NOMO-1 treated with DMSO at 0.1 percent for 48 hours (cell line): ENCODE results near the gene NELFB.
"Not testable (repeated sequence)": the region's sequence is repeated elsewhere in the genome, so short reads cannot be mapped to it uniquely, and the experiment has no call there.

ENCODE experiments used
- DNase-seq: peaks from one replicate; lab custom pipeline; 2025; ENCODE audit not compliant: unreplicated experiment; lab: John Stamatoyannopoulos, UW

The NELFB gene

GRCh38 chr9:137247135-137247915 lies 7.8 kb upstream of the NELFB start:
- no peak for DNase-seq

DNA sequence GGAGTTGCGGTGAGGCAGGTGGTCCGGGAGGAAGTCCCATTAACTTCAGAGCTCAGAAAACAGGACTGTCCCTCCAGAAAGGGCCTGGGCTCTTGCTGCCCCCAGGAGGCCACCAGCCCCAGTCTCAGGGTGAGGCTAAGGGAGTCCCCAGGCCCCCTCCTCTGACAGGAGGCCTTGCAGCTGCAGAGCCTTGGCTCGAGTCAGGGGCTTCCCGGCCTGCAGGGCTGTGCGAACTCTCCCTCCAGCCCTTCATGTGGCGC lies 7.3 kb upstream of the NELFB start:
- no peak for DNase-seq

DNA sequence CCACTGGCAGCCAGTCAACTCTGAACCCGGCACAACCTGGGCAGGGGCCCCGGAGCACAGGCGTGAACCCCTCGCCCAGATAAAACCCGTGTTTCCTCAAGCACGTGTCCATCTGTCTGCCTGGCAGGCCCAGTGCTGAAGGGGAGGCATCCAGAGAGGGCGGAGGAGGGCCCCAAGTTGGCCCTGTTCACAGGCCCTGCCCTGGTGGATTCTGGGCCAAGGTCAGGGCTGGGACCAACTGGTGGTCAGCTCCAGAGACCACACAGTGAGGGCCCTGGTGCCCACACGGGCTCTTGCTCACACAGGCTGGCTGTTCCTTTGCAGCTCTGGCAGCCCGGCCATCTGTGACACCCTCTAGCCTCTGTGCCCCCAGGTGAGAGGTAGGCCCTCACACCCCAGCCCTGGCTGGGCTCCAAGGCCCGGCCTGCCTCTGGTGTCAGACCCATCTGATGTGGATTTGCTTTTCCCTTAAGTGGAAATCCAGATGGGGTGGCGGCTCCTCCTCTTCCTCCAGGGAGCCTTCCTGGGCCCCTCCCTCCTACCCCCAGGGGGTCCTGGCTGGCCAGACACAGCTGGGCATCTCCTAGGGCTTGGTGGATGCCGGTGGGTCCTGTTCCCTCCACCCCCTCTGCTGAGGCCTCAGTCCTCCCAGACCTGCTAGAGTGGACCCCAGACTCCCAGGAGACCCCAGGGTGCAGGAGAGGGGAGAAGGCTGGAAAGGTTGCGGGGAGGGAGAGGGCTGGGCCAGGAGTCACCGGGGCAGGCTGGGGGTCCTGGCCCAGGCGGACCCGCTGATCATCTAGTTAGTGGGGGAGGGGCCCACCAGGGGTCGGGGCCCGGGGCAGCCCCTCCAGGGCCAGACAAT lies 4.6 kb upstream of the NELFB start:
- no peak for DNase-seq

- no peak for DNase-seq
Observed at GRCh38 chr9:137251194-137251461, 4.0 kb upstream of the NELFB start, which contains the start of gene STPG3. Gene STPG3 (plus strand): TSS chr9:137251286. CDS start chr9:137251287, 1 bp downstream.

DNA sequence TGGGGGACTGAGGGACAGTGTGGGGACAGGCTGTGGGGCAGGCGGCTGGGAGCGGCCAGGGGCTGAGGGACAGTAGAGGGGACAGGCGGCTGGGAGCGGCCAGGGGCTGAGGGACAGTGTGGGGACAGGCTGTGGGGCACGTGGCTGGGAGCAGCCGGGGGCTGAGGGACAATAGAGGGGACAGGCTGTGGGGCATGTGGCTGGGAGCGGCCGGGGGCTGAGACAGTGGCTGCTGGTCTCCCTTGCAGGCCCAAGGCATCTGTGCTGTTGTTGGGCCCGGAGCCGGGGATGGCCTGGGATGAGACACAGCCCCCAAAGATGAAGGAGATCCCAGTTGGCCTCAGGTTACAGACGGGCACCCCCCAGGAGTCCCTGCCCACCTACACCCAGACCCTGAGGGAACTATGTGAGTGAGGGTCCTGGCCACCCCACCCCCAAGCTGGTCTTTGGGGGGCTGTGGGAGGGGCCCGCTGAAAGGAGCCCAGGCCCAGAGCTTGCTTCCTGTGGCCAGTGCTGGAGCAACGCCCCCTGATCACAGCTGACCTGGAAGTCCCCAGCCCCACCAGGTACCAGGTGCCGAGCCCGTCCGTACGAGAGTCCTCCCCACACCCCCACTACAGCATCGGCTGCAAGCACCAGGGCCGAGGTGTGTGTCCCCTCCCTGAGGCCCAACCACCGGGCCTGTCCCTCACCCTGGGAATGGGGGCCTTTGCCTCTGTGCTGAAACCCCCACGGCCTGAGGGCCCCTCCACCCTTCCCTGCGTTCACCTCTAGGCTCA lies 3.4 kb upstream of the NELFB start:
- no peak for DNase-seq

- DNase-seq = no peak
Observed at GRCh38 chr9:137252555-137253506, 2.3 kb upstream of the NELFB start.

DNA sequence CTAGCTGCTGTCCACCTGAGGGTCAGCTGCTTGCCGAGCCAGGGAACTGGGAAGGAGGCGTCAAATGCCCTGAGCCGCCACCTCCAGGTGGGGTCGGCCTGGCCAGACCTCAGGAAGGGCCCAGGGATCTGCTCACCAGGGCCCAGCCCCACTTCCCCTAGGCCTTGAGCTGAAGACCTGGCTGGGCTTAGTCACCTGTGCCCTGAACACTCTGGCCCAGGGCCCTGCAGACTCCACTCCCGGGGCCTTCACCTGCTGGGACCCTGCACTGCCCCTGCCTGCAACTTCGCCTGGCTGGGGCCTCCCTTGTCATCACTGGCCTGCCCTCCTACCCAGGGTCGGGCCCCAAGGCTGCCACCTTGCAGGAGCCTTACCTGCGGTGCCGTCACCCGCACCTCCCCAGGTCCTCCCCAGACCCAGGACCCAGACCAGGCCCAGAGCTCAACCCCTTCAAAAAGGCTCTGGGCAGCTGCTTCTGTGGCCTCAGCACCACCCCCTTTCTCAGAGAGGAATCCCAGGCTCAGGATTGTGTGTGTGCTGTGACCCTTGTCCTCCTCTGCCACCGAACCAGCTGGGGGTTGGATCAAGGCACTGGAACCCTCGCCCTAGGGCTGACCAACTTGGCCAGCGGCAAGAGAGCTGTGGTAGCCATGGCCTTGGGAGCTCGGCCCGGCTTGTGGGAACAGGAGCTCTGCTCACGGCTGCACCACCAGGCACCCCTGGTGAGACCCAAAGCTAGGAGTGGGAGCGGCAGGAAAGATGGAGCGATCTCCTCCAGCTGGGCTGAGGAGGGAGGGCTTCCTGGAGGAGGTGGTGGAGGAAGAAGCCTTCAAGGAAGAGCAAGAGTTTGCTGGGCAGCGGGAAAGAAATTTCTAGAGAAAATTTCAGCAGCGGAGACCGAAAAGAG lies 1.2 kb upstream of the NELFB start:
- DNase-seq = no peak

- peak; percentile 46 for DNase-seq
Observed at GRCh38 chr9:137255448-137256114, 454 bp downstream of the NELFB start.

GRCh38 chr9:137256362-137256761 lies 1.2 kb downstream of the NELFB start:
- no peak for DNase-seq

GRCh38 chr9:137256856-137257255 lies 1.7 kb downstream of the NELFB start:
- no peak for DNase-seq

GRCh38 chr9:137262173-137262908 lies 7.2 kb downstream of the NELFB start:
- not testable (repeated sequence) for DNase-seq

GRCh38 chr9:137262909-137263285 lies 7.8 kb downstream of the NELFB start:
- no peak for DNase-seq

DNA sequence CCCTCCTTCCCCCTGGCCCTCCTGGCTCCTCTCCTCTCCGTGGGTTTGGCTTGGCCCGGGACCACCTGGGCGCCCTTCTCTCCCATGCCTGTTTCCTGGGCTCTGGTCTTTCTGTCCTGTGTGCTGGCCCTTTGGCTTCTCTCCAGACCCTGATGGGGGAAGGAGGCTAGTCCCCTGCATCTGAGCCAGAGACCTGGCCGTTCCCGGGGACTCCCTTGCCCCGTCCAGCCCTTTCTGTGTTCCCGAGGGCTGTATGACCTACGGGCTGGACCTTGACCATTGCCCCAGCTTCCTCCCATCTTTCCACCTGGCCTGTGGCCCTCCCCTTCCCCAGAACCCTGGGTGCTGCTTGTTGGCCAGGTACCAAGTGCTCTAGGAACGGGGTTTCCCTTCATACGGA lies 8.4 kb downstream of the NELFB start:
- DNase-seq = no peak

- DNase-seq = no peak
Observed at GRCh38 chr9:137264067-137264466, 8.9 kb downstream of the NELFB start.

- no peak for DNase-seq
Observed at GRCh38 chr9:137265496-137266161, 10.5 kb downstream of the NELFB start.

- DNase-seq = no peak
Observed at GRCh38 chr9:137266162-137266527, 11.0 kb downstream of the NELFB start.

- DNase-seq = no peak
Observed at GRCh38 chr9:137266585-137267453, 11.7 kb downstream of the NELFB start.
